ENCODE results near the gene NFIB. TPM values are rescaled to one million over a fixed set of nuclear protein-coding genes. Genes with fewer than 3 reads are reported as not detected.

Gene NFIB
- total and polyA plus RNA-seq, 2 of the 4 experiments (the other 2 are of a cell fraction), result 1.4 to 2.0 TPM

DNA sequence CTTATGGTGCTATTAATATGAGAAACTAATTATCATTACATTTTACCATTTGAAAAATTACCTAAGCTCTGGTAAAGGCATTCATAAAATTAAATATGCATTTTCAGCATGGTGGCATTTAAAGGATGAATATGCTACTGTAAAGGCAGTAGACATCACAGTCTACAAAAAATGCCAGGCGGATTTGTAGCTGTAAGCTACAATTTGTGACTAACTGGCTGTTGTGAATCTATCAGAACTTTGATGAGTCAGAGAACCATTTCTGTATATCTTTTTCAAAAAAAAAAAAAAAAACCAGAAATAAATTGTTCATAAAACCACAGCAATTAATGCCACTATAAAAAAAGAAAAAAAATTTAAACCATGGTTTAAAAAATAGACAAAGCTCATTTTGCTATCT, 186.3 kb downstream of the NFIB start:
- CTCF ChIA-PET, result interaction anchor here (0.6 to 0.9 kb wide), 3 partner anchors 11 to 58 kb away, joined by 3 to 4 read pairs (median 4); no protein-coding TSS in a partner anchor
- no CpG with 5 or more reads among the region's 1 CpG for WGBS, 2 experiments (ENCODE audit: extremely low coverage in 2 of 2, insufficient read length in 1 of 2)
- no peak overlapping the region for H2AFZ ChIP-seq (replicated peaks; ENCODE audit: low read length, poor library complexity)

More for the DNA sequence above, 186.3 kb downstream of the NFIB start:
- no peaks in the 10 kb centered on the region for H3K79me1 ChIP-seq (ENCODE audit: low read depth in 1 of 2, low read length in 2 of 2)
- H2BK5ac ChIP-seq (ENCODE audit: low read depth, low read length, poor library complexity, severe bottlenecking), result no peak overlapping the region
- DNase-seq, result peak; percentile 58
- no peak for TF ChIP-seq SMC3 (IDR thresholded peaks at IDR 0.05; ENCODE audit: low read depth, low read length)
- TF ChIP-seq RCOR1 (IDR thresholded peaks at IDR 0.05; ENCODE audit: insufficient replicate concordance, low read length), result no peak
- TF ChIP-seq, protein P1, sequence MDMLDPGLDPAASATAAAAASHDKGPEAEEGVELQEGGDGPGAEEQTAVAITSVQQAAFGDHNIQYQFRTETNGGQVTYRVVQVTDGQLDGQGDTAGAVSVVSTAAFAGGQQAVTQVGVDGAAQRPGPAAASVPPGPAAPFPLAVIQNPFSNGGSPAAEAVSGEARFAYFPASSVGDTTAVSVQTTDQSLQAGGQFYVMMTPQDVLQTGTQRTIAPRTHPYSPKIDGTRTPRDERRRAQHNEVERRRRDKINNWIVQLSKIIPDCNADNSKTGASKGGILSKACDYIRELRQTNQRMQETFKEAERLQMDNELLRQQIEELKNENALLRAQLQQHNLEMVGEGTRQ (IDR thresholded peaks at IDR 0.05; ENCODE audit: low read depth, low read length), result no peak
- no peaks in the 10 kb centered on the region for H4K20me1 ChIP-seq (ENCODE audit: insufficient read depth, low read length)
- H2AK5ac ChIP-seq (ENCODE audit: low read depth, low read length), result no peak overlapping the region
- H2AK9ac ChIP-seq (replicated peaks; ENCODE audit: low read depth, low read length, poor library complexity), result no peak overlapping the region
- no peak overlapping the region for H3K56ac ChIP-seq (ENCODE audit: extremely low read depth, insufficient read depth, low read length)
- H3K18ac ChIP-seq (ENCODE audit: low read depth, low read length), result no peak overlapping the region
- no TSS peak for BruUV-seq (replicated peaks)
- no peaks in the 10 kb centered on the region for H3K36me3 ChIP-seq (ENCODE audit: control insufficient read depth, insufficient read depth, low read length)
- POLR2A ChIA-PET (ENCODE audit: unreplicated experiment), result no interaction called here
- H3K4ac ChIP-seq (ENCODE audit: low read depth, low read length), result no peak overlapping the region
- H3K9me1 ChIP-seq (ENCODE audit: insufficient read depth, low read length), result no peaks in the 10 kb centered on the region
- intact Hi-C loops (cut with micrococcal nuclease), result no loop called here
- dilution Hi-C loops (cut with HindIII; ENCODE audit: low sequenced_read_pairs, unreplicated experiment), result no loop called here
- H4K8ac ChIP-seq (ENCODE audit: low read depth in 2 of 2, low read length in 2 of 2), result no peak overlapping the region
- no peak overlapping the region for H4K5ac ChIP-seq (ENCODE audit: low read depth, low read length)
- H3K4me1 ChIP-seq (ENCODE audit: control insufficient read depth, insufficient read depth, low read length), result no peaks in the 10 kb centered on the region
- no peak overlapping the region for H2BK120ac ChIP-seq (ENCODE audit: low read depth, low read length)
- H4K91ac ChIP-seq (ENCODE audit: insufficient read depth, low read depth, low read length), result no peak overlapping the region
- no peak overlapping the region for H3K14ac ChIP-seq (replicated peaks; ENCODE audit: low read depth, low read length)
- no peak overlapping the region for H3K23ac ChIP-seq (ENCODE audit: low read depth, low read length)
- no peak for ATAC-seq (ENCODE audit: low read depth)
- in situ Hi-C loops (cut with MboI; ENCODE audit: low sequenced_read_pairs), result no loop called here
- H3K9ac ChIP-seq (ENCODE audit: low read depth, low read length), result no peak overlapping the region
- H2BK20ac ChIP-seq (ENCODE audit: low read depth, low read length), result no peak overlapping the region
- no peak overlapping the region for H3K4me3 ChIP-seq (ENCODE audit: insufficient read depth, low read depth, low read length)
- no peak overlapping the region for H2BK15ac ChIP-seq (ENCODE audit: low read depth, low read length)
- H3K4me2 ChIP-seq (ENCODE audit: low read depth, low read length), result no peak overlapping the region
- no peak overlapping the region for H3K27ac ChIP-seq (ENCODE audit: insufficient read depth, low read length)
- no peaks in the 10 kb centered on the region; the same call in 1 of the 2 replicates for H3K27me3 ChIP-seq (ENCODE audit: control insufficient read depth, insufficient read depth, low read length)
- H3K9me3 ChIP-seq (ENCODE audit: control insufficient read depth, insufficient read depth, low read length), result no peaks in the 10 kb centered on the region
